DOHH2 (cell line): Measurements from ENCODE around the gene OGFOD1.

Source experiments
- CTCF ChIP-seq: fragments of 200-600 bp; sonication (generic); IDR thresholded peaks from one replicate; pipeline ENCODE4 v1.5.1; 2014; ENCODE audit warnings: antibody characterized with exemption, mild to moderate bottlenecking, low read depth, low read length; ENCODE audit not compliant: poor library complexity, severe bottlenecking
- EZH2phosphoT487 ChIP-seq: fragments of 200-600 bp; sonication (generic); IDR thresholded peaks from 2 replicates; pipeline ENCODE4 v1.6.1; 2017; ENCODE audit warnings: borderline replicate concordance, mild to moderate bottlenecking, antibody characterized with exemption, low read length, moderate library complexity, mixed read lengths

GRCh38 chr16:56468800-56469199 lies 17.4 kb downstream of the OGFOD1 start:
- TF ChIP-seq CTCF (no peak), EZH2phosphoT487 (no peak)
